DOHH2 (cell line): Measurements from ENCODE around the gene PRSS38.

Source experiments
- H3F3A ChIP-seq: fragments of 200-600 bp; sonication (generic), shearing (Covaris generic); 2 replicates; pipeline ENCODE4 v1.6.0; 2016; ENCODE audit warnings: antibody characterized with exemption, mild to moderate bottlenecking; ENCODE audit not compliant: control insufficient read depth, insufficient read depth
- H3K27ac ChIP-seq: fragments of 200-600 bp; sonication (generic); 2 replicates; pipeline ENCODE4 v1.5.1; 2014; ENCODE audit warnings: low read depth, mild to moderate bottlenecking, low read length, moderate library complexity
- H3K27me3 ChIP-seq: fragments of 200-600 bp; sonication (generic); 2 replicates; pipeline ENCODE4 v1.6.1; 2014; ENCODE audit warnings: mild to moderate bottlenecking, low read length, mixed read lengths; ENCODE audit not compliant: control insufficient read depth
- H3K36me3 ChIP-seq: fragments of 200-600 bp; sonication (generic); 2 replicates; pipeline ENCODE4 v1.6.1; 2014; ENCODE audit warnings: mild to moderate bottlenecking, low read length, moderate library complexity, mixed read lengths; ENCODE audit not compliant: control insufficient read depth
- H3K4me1 ChIP-seq: fragments of 200-600 bp; sonication (generic); 2 replicates; pipeline ENCODE4 v1.6.1; 2014; ENCODE audit warnings: mild to moderate bottlenecking, low read length, mixed read lengths; ENCODE audit not compliant: control insufficient read depth
- H3K4me2 ChIP-seq: fragments of 200-600 bp; sonication (generic); 2 replicates; pipeline ENCODE4 v1.6.0; 2014; ENCODE audit warnings: mild to moderate bottlenecking, low read length, moderate library complexity
- H3K4me3 ChIP-seq: fragments of 200-600 bp; sonication (generic); 2 replicates; pipeline ENCODE4 v1.5.1; 2014; ENCODE audit warnings: mild to moderate bottlenecking, low read length, mixed read lengths
- H3K79me2 ChIP-seq: fragments of 200-600 bp; sonication (generic); 2 replicates; pipeline ENCODE4 v1.6.1; 2014; ENCODE audit warnings: mild to moderate bottlenecking, low read length, mixed read lengths; ENCODE audit not compliant: control insufficient read depth
- H3K9me2 ChIP-seq: fragments of 200-600 bp; sonication (generic); replicated peaks from 2 replicates; pipeline ENCODE4 v1.6.1; 2014; ENCODE audit warnings: mild to moderate bottlenecking, low read length, mixed read lengths; ENCODE audit not compliant: control insufficient read depth
- H3K9me3 ChIP-seq: fragments of 200-600 bp; sonication (generic); 2 replicates; pipeline ENCODE4 v1.6.1; 2014; ENCODE audit warnings: antibody characterized with exemption, low read length, mixed read lengths; ENCODE audit not compliant: control insufficient read depth, insufficient read depth
- H4K20me1 ChIP-seq: fragments of 200-600 bp; sonication (generic); 2 replicates; pipeline ENCODE4 v1.6.0; 2014; ENCODE audit warnings: low read depth, mild to moderate bottlenecking, antibody characterized with exemption, low read length, moderate library complexity; ENCODE audit not compliant: control insufficient read depth, insufficient read depth
- CTCF ChIP-seq: fragments of 200-600 bp; sonication (generic); IDR thresholded peaks from one replicate; pipeline ENCODE4 v1.5.1; 2014; ENCODE audit warnings: antibody characterized with exemption, mild to moderate bottlenecking, low read depth, low read length; ENCODE audit not compliant: poor library complexity, severe bottlenecking
- EZH2phosphoT487 ChIP-seq: fragments of 200-600 bp; sonication (generic); IDR thresholded peaks from 2 replicates; pipeline ENCODE4 v1.6.1; 2017; ENCODE audit warnings: borderline replicate concordance, mild to moderate bottlenecking, antibody characterized with exemption, low read length, moderate library complexity, mixed read lengths

PRSS38 gene

GRCh38 chr1:227795732-227796131 lies 19.7 kb upstream of the PRSS38 start:
- no peaks in the 10 kb centered on the region for H3K4me1 ChIP-seq
- no peaks in the 10 kb centered on the region for H3K9me2 ChIP-seq
- H3K27me3 ChIP-seq = no peaks in the 10 kb centered on the region; the same call in 1 of the 2 replicates
- no peaks in the 10 kb centered on the region for H3K79me2 ChIP-seq
- H4K20me1 ChIP-seq = no peaks in the 10 kb centered on the region
- H3K36me3 ChIP-seq = no peaks in the 10 kb centered on the region
- H3K9me3 ChIP-seq = no peaks in the 10 kb centered on the region
- H3K27ac ChIP-seq = no peak overlapping the region
- H3K4me3 ChIP-seq = no peak overlapping the region
- H3F3A ChIP-seq = no peaks in the 10 kb centered on the region
- H3K4me2 ChIP-seq = no peak overlapping the region
- no peak for TF ChIP-seq EZH2phosphoT487
- no peak for TF ChIP-seq CTCF

- Histone ChIP-seq H3K27me3 (no peaks in the 10 kb centered on the region; the same call in 1 of the 2 replicates), H3K4me1 (no peaks in the 10 kb centered on the region), H4K20me1 (no peaks in the 10 kb centered on the region), H3K9me2 (no peaks in the 10 kb centered on the region), H3F3A (no peaks in the 10 kb centered on the region), H3K36me3 (no peaks in the 10 kb centered on the region), H3K27ac (no peak overlapping the region), H3K9me3 (no peaks in the 10 kb centered on the region), H3K79me2 (no peaks in the 10 kb centered on the region), H3K4me3 (no peak overlapping the region), H3K4me2 (no peak overlapping the region)
- no peak for TF ChIP-seq EZH2phosphoT487
- TF ChIP-seq CTCF = no peak
Observed at GRCh38 chr1:227796359-227796915, 19.0 kb upstream of the PRSS38 start.

DNA sequence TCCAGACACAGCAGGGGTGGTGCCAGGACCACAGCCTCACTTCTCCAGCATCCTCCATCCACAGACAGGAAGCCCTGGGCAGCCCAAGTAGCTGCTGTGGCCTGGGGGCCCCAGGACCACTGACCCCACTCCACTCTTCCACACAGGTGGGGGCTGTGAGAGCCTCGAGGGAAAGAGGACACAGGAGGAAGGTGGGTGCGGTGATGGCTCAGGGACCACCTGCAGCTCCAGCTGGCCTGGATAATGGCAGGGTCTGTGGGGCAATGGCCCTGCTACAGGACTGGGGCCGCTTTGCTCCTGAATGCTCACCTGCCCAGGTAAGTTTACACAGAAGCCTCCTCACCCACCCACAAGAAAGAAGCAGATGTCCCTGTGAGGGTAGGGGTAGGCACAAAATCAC lies 18.3 kb upstream of the PRSS38 start:
- Histone ChIP-seq H3K27ac (no peak overlapping the region), H3F3A (no peaks in the 10 kb centered on the region), H3K4me2 (no peak overlapping the region), H3K9me3 (no peaks in the 10 kb centered on the region), H3K79me2 (no peaks in the 10 kb centered on the region), H3K36me3 (no peaks in the 10 kb centered on the region), H3K4me1 (no peaks in the 10 kb centered on the region), H3K9me2 (no peaks in the 10 kb centered on the region), H3K4me3 (no peak overlapping the region), H3K27me3 (no peaks in the 10 kb centered on the region; the same call in 1 of the 2 replicates), H4K20me1 (no peaks in the 10 kb centered on the region)
- TF ChIP-seq EZH2phosphoT487 (no peak), CTCF (no peak)
